Caco-2 (cell line): ENCODE data around the gene HOXA5. TPM values are rescaled to one million over a fixed set of nuclear protein-coding genes. Genes with fewer than 3 reads are reported as not detected.

ENCODE experiments used
- BruUV-seq: library from RNA; stranded (reverse); fragments of 400-500 nt; replicated peaks from 2 replicates; lab custom pipeline; 2021; lab: Mats Ljungman, UMichigan
- CTCF ChIA-PET: fragments of 300-600 bp; sonication (Branson Sonifier 250); formaldehyde crosslinking; loops from one replicate; lab custom pipeline; 2022; ENCODE audit warnings: antibody characterized with exemption; lab: Charles Lee
- POLR2A ChIA-PET: fragments of 300-600 bp; sonication (Branson Sonifier 250); formaldehyde crosslinking; loops from one replicate; lab custom pipeline; 2022; ENCODE audit warnings: antibody characterized with exemption; lab: Charles Lee
- DNase-seq, 2 experiments: peaks; one replicate each; pipeline versions ENCODE4 v3.0.0 to v3.0.0-alpha.2; 2020 to 2022
- H3K27me3 ChIP-seq: replicated peaks from 2 replicates; pipeline ENCODE4 v1.6.0; 2011; ENCODE audit warnings: low read length; ENCODE audit not compliant: control insufficient read depth, insufficient read depth
- H3K36me3 ChIP-seq: 2 replicates; pipeline ENCODE4 v1.5.1; 2011; ENCODE audit warnings: low read length; ENCODE audit not compliant: control insufficient read depth, insufficient read depth
- H3K4me1 ChIP-seq: fragments of 250-450 bp; sonication (Bioruptor Pico); 2 replicates; pipeline ENCODE4 v1.5.1; 2020; ENCODE audit warnings: mild to moderate bottlenecking
- H3K4me3 ChIP-seq: 2 replicates; pipeline ENCODE4 v1.5.1; 2011; ENCODE audit warnings: low read depth, mild to moderate bottlenecking, control low read depth, low read length
- H3K9me3 ChIP-seq: fragments of 250-450 bp; sonication (Bioruptor Pico); 2 replicates; pipeline ENCODE4 v1.5.1; 2020; ENCODE audit warnings: mild to moderate bottlenecking, moderate library complexity
- H3K27ac Mint-ChIP-seq: one replicate; pipeline ENCODE4 v1.8.0; 2022; ENCODE audit warnings: mixed read lengths; ENCODE audit not compliant: unreplicated experiment
- H3K27me3 Mint-ChIP-seq: one replicate; pipeline ENCODE4 v1.8.0; 2022; ENCODE audit warnings: mixed read lengths; ENCODE audit not compliant: insufficient read depth, unreplicated experiment
- H3K36me3 Mint-ChIP-seq: one replicate; pipeline ENCODE4 v1.8.0; 2022; ENCODE audit warnings: mild to moderate bottlenecking, mixed read lengths; ENCODE audit not compliant: insufficient read depth, unreplicated experiment
- H3K4me1 Mint-ChIP-seq: one replicate; pipeline ENCODE4 v1.8.0; 2022; ENCODE audit warnings: low read depth, mixed read lengths; ENCODE audit not compliant: unreplicated experiment
- H3K4me3 Mint-ChIP-seq: one replicate; pipeline ENCODE4 v1.8.0; 2022; ENCODE audit warnings: mild to moderate bottlenecking, moderate library complexity, mixed read lengths; ENCODE audit not compliant: unreplicated experiment
- H3K9me3 Mint-ChIP-seq: one replicate; pipeline ENCODE4 v1.8.0; 2022; ENCODE audit warnings: mixed read lengths; ENCODE audit not compliant: unreplicated experiment
- CTCF ChIP-seq, 2 experiments: fragments of 200-600 bp in 1 of 2; IDR thresholded peaks; 1 replicate in 1 of 2; 2 replicates in 1 of 2; pipeline versions ENCODE4 v1.5.1 to v1.8.0; 2011 to 2022; ENCODE audit warnings: antibody characterized with exemption in 1 of 2, control low read depth in 1 of 2, inconsistent platforms in 1 of 2, low read depth in 1 of 2, low read length in 1 of 2, mild to moderate bottlenecking in 1 of 2, moderate library complexity in 1 of 2; ENCODE audit not compliant: insufficient read depth in 1 of 2, severe bottlenecking in 1 of 2, unreplicated experiment in 1 of 2
- intact Hi-C: fragments of 100-400 bp; cut with micrococcal nuclease; formaldehyde crosslinking; loops from one replicate; pipeline ENCODE4 v1.10.0; 2022; ENCODE audit not compliant: unreplicated experiment
- total RNA-seq: library from RNA; stranded (reverse); gene quantifications from 2 replicates; pipeline ENCODE4 v1.2.3, GENCODE V29; 2022

HOXA5 gene
- total RNA-seq, 1 experiment from 2014 or later, result 4.9 TPM

GRCh38 chr7:27102581-27103442, 40.7 kb downstream of the HOXA5 start, which contains the start of gene HOXA2:
HOXA2 (minus strand) TSS chr7:27102683; CDS start chr7:27102500, 183 bp downstream.
- Histone ChIP-seq H3K4me1 (peaks cover 5% of the 10 kb centered on the region), H3K4me3 (no peak within 1 kb of the TSS), H3K27me3 (no peaks in the 10 kb centered on the region), H3K36me3 (no peaks in the 10 kb centered on the region), H3K9me3 (no peaks in the 10 kb centered on the region)
- no peak within 1 kb of the TSS for H3K4me3 Mint-ChIP-seq
- no peaks in the 10 kb centered on the region for H3K9me3 Mint-ChIP-seq
- H3K36me3 Mint-ChIP-seq, result peaks cover 27% of the 10 kb centered on the region
- no peak within 1 kb of the TSS for H3K27ac Mint-ChIP-seq
- intact Hi-C loops, result no loop called here
- no peak for DNase-seq
- ChIA-PET POLR2A (no interaction called here), CTCF (no interaction called here)
- no peak for TF ChIP-seq CTCF (IDR thresholded peaks at IDR 0.05; ENCODE audit: insufficient read depth in 1 of 2, low read depth in 1 of 2, low read length in 1 of 2, severe bottlenecking in 1 of 2, unreplicated experiment in 1 of 2)
- H3K27me3 Mint-ChIP-seq, result no peaks in the 10 kb centered on the region
- BruUV-seq, result no TSS peak
- H3K4me1 Mint-ChIP-seq, result peaks cover 7% of the 10 kb centered on the region

- intact Hi-C loops, result no loop called here
- ChIA-PET POLR2A (no interaction called here), CTCF (no interaction called here)
- H3K9me3 ChIP-seq, result no peaks in the 10 kb centered on the region
- Mint-ChIP-seq H3K4me3 (no peak overlapping the region), H3K27me3 (no peaks in the 10 kb centered on the region), H3K4me1 (peaks cover 14% of the 10 kb centered on the region), H3K9me3 (no peaks in the 10 kb centered on the region), H3K36me3 (peaks cover 25% of the 10 kb centered on the region), H3K27ac (no peak overlapping the region)
- H3K4me3 ChIP-seq, result no peak overlapping the region
- H3K27me3 ChIP-seq, result no peaks in the 10 kb centered on the region
- no peak for TF ChIP-seq CTCF (IDR thresholded peaks at IDR 0.05; ENCODE audit: insufficient read depth in 1 of 2, low read depth in 1 of 2, low read length in 1 of 2, severe bottlenecking in 1 of 2, unreplicated experiment in 1 of 2)
- no peaks in the 10 kb centered on the region for H3K36me3 ChIP-seq
- peaks cover 10% of the 10 kb centered on the region for H3K4me1 ChIP-seq
- BruUV-seq, result no TSS peak
- DNase-seq, result no peak
Measured at GRCh38 chr7:27101957-27102580, 41.4 kb downstream of the HOXA5 start.

GRCh38 chr7:27101171-27101956, 42.1 kb downstream of the HOXA5 start:
- no peak for DNase-seq
- Mint-ChIP-seq H3K27me3 (no peaks in the 10 kb centered on the region), H3K27ac (no peak overlapping the region), H3K36me3 (peaks cover 25% of the 10 kb centered on the region), H3K9me3 (no peaks in the 10 kb centered on the region), H3K4me3 (no peak overlapping the region), H3K4me1 (peaks cover 15% of the 10 kb centered on the region)
- Histone ChIP-seq H3K4me3 (no peak overlapping the region), H3K27me3 (no peaks in the 10 kb centered on the region), H3K4me1 (peaks cover 10% of the 10 kb centered on the region), H3K36me3 (no peaks in the 10 kb centered on the region), H3K9me3 (no peaks in the 10 kb centered on the region)
- intact Hi-C loops, result no loop called here
- ChIA-PET POLR2A (no interaction called here), CTCF (no interaction called here)
- no peak for TF ChIP-seq CTCF (IDR thresholded peaks at IDR 0.05; ENCODE audit: insufficient read depth in 1 of 2, low read depth in 1 of 2, low read length in 1 of 2, severe bottlenecking in 1 of 2, unreplicated experiment in 1 of 2)
- BruUV-seq, result no TSS peak
